IPS DF 6.9 (cell line): Measurements from ENCODE around the gene ETNK2.

ENCODE experiments used
- DNase-seq: peaks from one replicate; pipeline ENCODE4 v3.0.0-alpha.2; 2013; ENCODE audit warnings: low read depth, low spot score
- H3K27ac ChIP-seq: one replicate; pipeline ENCODE4 v1.5.1; 2013; ENCODE audit warnings: low read length, control low read depth
- H3K27me3 ChIP-seq: 2 replicates; pipeline ENCODE4 v1.6.1; 2013; ENCODE audit warnings: mild to moderate bottlenecking, low read length; ENCODE audit not compliant: control insufficient read depth, insufficient read depth
- H3K36me3 ChIP-seq: 2 replicates; pipeline ENCODE4 v1.6.1; 2013; ENCODE audit warnings: low read length; ENCODE audit not compliant: control insufficient read depth, insufficient read depth
- H3K4me1 ChIP-seq: 2 replicates; pipeline ENCODE4 v1.6.1; 2013; ENCODE audit warnings: low read length; ENCODE audit not compliant: control insufficient read depth, insufficient read depth
- H3K4me3 ChIP-seq: 2 replicates; pipeline ENCODE4 v1.5.1; 2013; ENCODE audit warnings: mild to moderate bottlenecking, low read length
- H3K9me3 ChIP-seq: 2 replicates; pipeline ENCODE4 v1.6.1; 2013; ENCODE audit warnings: low read length, inconsistent platforms; ENCODE audit not compliant: control insufficient read depth, insufficient read depth
- WGBS: extraction: QIAGEN DNeasy Blood & Tissue Kit; methylation state at CpG from one replicate; pipeline ENCODE4 v1.1.7; 2013; ENCODE audit warnings: mixed read lengths, missing lambda C conversion rate; ENCODE audit not compliant: insufficient read length, insufficient coverage; 5-methylcytosine and 5-hydroxymethylcytosine counted together

Gene ETNK2

DNA sequence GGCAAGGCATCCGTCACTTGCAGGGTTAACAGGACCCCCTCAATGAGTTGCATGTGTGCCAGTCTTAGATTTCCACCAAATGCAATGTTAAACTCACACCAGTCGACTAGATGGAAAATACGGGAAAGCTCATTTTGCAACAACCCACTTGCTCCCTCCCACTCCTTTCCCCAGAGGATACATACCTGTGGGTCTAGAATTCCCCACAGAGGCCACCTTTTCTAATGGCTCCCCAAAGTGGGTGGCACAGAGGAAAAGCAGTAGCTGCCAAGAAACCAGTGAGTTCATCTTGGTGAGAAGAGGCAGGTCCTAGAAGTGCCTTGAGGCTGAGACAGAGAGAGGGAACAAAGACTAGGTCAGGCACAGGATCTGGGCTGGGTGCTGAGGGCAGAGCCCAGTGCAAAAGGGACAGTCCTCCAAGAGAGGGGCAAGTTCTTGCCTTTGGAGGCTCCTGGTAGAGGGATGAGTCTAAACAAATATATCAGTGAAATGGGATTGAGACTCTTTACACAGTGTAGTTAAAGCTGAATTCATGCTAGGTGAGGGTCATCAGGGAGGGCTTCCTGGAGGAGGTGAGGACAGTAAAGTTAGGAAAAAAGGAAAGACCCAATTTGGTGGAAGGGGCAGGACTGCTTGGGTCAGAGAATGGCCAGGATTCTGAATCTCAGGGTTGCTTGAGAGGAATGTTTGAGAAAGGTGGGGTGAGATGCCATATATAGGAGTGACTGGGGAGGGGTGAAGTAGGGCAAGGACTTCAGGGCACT lies 40.9 kb upstream of the ETNK2 start:
- no peak for DNase-seq
- H3K9me3 ChIP-seq: no peaks in the 10 kb centered on the region
- no peaks in the 10 kb centered on the region for H3K36me3 ChIP-seq
- H3K27ac ChIP-seq: no peak overlapping the region
- peaks cover 2% of the 10 kb centered on the region; the same call in 1 of the 2 replicates for H3K4me1 ChIP-seq
- no CpG with 5 or more reads among the region's 3 CpGs for WGBS
- H3K4me3 ChIP-seq: no peak overlapping the region
- H3K27me3 ChIP-seq: peaks cover 4% of the 10 kb centered on the region; the same call in 1 of the 2 replicates

DNA sequence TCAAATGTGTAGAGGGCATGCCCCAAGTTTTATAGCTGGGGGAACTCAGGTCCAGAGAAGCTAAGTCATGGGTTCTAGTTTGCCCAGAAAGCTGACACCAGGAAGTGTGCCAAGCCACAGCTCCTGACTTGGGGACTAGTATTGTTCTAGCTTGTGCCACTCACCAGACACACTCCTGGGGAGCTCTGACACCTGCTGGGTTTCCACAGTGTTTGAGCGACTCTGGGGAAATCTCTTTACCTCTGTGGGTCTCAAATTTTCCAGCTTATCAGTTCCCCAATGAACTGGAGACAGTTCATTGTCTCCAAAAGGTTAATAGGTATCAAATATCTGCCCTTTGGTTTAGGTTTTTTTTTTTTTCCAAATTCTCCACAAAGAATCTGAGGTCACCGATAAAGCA lies 40.2 kb upstream of the ETNK2 start:
- Histone ChIP-seq H3K27ac (no peak overlapping the region), H3K36me3 (no peaks in the 10 kb centered on the region), H3K9me3 (no peaks in the 10 kb centered on the region), H3K4me1 (peaks cover 2% of the 10 kb centered on the region; the same call in 1 of the 2 replicates), H3K4me3 (no peak overlapping the region), H3K27me3 (peaks cover 4% of the 10 kb centered on the region; the same call in 1 of the 2 replicates)
- no peak for DNase-seq
- WGBS: no CpG with 5 or more reads among the region's 2 CpGs

DNA sequence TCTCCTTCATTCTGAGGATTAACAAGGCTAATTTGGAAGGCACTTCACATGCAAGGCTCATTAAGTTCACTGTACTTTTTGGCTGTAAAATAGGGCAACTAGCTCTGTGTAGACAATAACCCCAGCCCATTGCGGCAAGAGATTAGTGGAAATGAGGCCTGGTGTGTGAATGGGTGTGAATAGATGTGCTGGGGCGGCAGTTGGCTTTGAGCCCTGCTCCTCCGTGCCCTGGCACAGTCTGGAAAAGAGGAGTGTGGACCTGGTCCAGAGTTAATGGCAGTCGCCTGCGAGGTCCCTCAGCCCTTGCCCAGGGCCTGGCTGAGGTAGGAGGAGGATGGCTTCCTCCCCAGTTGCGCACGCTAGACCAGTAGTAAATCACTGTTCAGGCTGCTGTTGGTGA lies 39.6 kb upstream of the ETNK2 start:
- DNase-seq: no peak
- H3K9me3 ChIP-seq: no peaks in the 10 kb centered on the region
- peaks cover 4% of the 10 kb centered on the region; the same call in 1 of the 2 replicates for H3K27me3 ChIP-seq
- no peak overlapping the region for H3K27ac ChIP-seq
- WGBS: no CpG with 5 or more reads among the region's 7 CpGs
- H3K36me3 ChIP-seq: no peaks in the 10 kb centered on the region
- H3K4me1 ChIP-seq: peaks cover 2% of the 10 kb centered on the region; the same call in 1 of the 2 replicates
- no peak overlapping the region for H3K4me3 ChIP-seq

DNA sequence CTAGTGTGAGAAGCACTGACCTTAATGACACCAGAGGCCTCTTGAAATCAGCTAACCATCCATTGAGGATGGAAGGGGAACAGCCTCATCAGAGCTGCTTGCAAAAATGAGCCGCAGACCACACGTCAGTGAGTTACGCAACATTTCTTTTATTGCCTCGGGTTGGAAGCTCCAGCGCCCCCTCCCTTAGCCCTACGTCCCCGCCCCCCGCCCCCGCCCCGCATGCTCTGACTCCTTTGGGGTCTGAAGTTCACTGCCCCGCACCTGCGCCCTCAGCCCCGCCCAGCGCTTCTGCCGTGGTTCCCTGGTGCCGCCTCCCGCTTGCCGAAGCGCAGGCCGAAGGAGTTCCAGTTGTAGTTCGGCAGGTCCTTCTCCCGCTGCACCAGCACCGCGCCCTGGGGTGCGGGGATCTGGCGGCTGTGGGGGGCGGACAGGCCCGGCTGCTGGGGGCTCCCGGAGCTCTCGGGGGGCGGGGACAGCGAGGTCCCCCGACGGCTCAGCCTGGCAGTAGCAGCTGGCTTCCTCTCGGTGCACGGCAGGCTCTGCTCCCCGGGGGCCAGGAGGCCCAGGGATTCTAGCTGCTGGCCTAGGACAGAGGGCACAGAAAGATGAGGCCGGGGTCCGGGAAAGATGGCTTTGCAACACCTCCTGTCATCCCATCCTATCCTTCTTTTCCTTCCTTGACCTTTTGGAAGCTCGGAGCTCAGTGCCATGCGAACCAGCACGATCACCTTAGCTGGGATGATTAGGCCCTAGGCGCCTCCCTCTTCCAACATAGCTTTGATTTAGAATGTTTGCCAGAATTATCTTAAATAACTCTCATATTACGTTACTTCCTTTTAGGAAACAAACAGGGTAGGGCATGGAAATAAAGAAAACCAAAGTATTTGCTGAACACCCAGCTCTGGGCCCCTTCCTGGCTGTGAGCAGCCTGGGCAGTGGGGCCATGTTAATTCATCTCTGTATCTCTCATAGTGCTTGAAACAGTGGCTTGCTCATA lies 38.7 kb upstream of the ETNK2 start:
- WGBS: no CpG with 5 or more reads among the region's 44 CpGs
- Histone ChIP-seq H3K4me1 (peaks cover 2% of the 10 kb centered on the region; the same call in 1 of the 2 replicates), H3K27me3 (peaks cover 4% of the 10 kb centered on the region; the same call in 1 of the 2 replicates), H3K27ac (no peak overlapping the region), H3K4me3 (peak overlapping the region; percentile 2; the same call in 1 of the 2 replicates), H3K9me3 (no peaks in the 10 kb centered on the region), H3K36me3 (no peaks in the 10 kb centered on the region)
- DNase-seq: no peak

DNA sequence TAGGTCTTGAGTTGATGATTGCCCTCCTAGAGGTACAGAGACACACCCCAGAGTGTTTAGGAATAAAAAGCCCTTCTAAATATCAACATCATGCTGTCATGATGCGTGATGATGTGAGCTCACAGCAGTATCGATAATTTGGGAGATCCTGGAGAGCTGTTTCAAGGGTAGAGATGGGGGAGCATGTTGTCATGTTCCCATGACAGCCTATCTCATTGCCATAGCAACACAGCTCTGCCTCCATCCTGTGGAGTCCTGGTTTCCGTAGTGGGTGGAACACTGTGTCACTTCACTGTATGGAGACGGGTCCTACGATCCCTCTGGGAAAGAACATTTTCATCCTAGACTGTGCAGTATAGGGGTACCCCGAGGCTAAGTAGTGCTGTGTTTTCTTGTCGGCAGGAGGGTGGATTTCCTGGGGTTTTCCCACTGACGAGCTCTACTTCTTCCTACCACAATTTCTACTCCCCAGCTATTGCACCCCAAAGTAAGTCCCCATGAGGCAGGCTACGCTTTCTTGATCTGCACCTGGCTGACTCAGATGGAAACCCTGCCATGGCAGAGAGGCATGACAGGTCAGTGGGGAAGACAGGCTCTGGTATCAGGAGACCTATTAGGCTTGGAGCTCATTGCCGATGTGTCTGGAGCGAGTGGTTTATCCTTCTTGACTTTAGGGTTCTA lies 37.3 kb upstream of the ETNK2 start:
- no peak overlapping the region for H3K4me3 ChIP-seq
- no peak overlapping the region for H3K27ac ChIP-seq
- no CpG with 5 or more reads among the region's 11 CpGs for WGBS
- no peaks in the 10 kb centered on the region for H3K4me1 ChIP-seq
- H3K36me3 ChIP-seq: no peaks in the 10 kb centered on the region
- H3K9me3 ChIP-seq: no peaks in the 10 kb centered on the region
- peaks cover 4% of the 10 kb centered on the region; the same call in 1 of the 2 replicates for H3K27me3 ChIP-seq
- DNase-seq: no peak

DNA sequence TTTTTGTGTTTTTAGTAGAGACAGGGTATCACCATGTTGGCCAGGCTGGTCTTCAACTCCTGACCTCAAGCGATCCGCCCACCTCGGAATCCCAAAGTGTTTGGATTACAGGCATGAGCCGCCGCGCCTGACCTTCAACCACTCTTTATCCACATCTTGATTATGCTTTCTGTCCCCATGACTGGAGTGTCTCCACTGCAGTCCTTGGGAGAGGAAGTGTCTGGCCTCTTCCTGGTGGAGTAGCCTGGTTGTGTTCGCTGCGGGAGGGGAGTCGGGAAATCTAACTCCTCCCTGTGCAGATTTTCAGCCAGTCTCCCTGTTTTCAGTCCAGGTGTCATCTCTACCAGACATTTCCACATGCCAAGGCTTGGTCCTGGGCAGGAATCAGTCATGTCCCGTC lies 34.8 kb upstream of the ETNK2 start:
- Histone ChIP-seq H3K4me1 (no peaks in the 10 kb centered on the region), H3K27me3 (peaks cover 4% of the 10 kb centered on the region; the same call in 1 of the 2 replicates), H3K9me3 (no peaks in the 10 kb centered on the region), H3K27ac (no peak overlapping the region), H3K4me3 (no peak overlapping the region), H3K36me3 (no peaks in the 10 kb centered on the region)
- no peak for DNase-seq
- no CpG with 5 or more reads among the region's 10 CpGs for WGBS

DNA sequence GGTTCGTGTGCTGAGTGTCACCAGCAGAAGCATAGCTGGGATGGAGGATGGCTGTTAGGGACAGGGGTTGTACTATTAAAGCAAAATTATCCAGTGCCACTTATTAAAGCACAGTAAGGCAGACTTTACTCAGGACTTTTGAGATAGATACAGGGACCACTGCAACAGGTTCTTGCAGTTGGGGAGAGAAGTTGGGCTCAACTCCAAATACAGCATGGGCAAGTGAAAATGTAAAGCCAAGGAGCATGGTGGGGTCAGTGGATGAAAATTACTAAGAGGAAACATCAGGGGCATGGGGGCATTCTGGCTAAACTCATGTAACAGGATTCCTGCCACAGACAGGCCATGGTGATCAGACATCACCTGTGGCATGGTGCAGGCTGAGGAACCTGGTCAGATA lies 29.3 kb upstream of the ETNK2 start:
- Histone ChIP-seq H3K9me3 (no peaks in the 10 kb centered on the region), H3K27ac (no peak overlapping the region), H3K36me3 (no peaks in the 10 kb centered on the region), H3K27me3 (no peaks in the 10 kb centered on the region), H3K4me3 (no peak overlapping the region), H3K4me1 (no peaks in the 10 kb centered on the region)
- whole genome bisulfite sequencing: no CpG with 5 or more reads among the region's 1 CpG
- DNase-seq: no peak

DNA sequence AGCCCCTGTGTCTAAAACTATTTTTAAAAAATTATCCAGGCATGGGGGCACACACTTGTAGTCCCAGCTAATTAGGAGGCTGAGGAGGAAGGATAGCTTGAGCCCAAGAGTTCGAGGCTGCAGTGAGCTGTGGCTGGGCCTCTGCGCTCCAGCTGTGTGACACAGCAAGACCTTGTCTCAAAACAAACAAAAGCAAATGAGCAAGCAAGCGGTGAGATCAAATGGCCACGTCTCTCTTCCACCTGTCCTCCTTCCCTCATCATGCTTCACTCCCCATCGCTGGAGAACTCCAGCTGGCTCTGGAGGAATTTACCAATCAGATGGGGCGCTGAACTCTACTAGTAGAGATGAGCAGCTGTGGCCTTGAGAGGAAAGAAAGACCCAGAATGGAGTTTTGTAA lies 28.3 kb upstream of the ETNK2 start:
- WGBS: no CpG with 5 or more reads among the region's 6 CpGs
- Histone ChIP-seq H3K27me3 (no peaks in the 10 kb centered on the region), H3K27ac (no peak overlapping the region), H3K36me3 (no peaks in the 10 kb centered on the region), H3K9me3 (no peaks in the 10 kb centered on the region), H3K4me3 (no peak overlapping the region), H3K4me1 (no peaks in the 10 kb centered on the region)
- DNase-seq: no peak

DNA sequence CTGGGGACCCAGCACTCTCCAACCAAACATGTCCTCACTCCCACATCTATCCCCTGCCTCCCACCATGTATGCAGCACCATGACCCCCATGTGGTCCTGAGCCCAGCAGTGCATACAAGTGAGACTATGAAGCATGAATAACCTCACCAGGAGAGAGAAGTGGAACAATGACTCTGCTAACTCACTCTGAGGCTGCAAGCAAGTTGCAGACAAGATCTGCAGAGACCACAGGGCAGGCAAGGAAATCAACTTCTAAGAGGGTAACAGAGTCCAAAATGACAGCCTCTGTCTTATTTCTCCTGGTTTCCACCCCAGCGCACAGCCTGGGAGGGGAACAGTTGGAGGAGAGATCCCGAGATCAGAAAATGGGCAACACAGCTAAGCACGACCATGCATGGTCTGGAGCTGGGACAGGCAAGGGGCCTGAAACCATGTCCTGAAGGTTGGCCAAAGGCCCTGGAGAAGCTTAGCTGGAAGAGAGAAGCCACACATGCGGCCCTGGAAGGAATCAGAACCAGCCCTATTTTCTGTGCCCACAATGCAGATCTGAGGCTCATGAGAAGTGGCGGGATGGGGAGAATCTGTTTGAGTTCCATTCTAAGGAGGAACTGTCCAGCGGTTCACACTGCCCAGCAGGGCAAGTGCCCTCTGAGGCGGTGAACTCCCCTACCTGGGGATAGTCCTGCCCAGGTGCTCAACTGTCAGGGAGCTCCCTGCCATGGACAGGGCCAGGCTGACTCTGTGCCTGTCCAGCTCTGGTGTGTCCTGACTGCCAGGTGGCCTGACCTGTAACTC lies 26.8 kb upstream of the ETNK2 start:
- no peak overlapping the region for H3K27ac ChIP-seq
- WGBS: no CpG with 5 or more reads among the region's 7 CpGs
- no peaks in the 10 kb centered on the region for H3K4me1 ChIP-seq
- H3K4me3 ChIP-seq: no peak overlapping the region
- no peaks in the 10 kb centered on the region for H3K9me3 ChIP-seq
- no peaks in the 10 kb centered on the region for H3K27me3 ChIP-seq
- no peaks in the 10 kb centered on the region for H3K36me3 ChIP-seq
- no peak for DNase-seq
